PC-3 (cell line): ENCODE results near the gene CAPG.

Source experiments
- EZH2 ChIP-seq: fragments of 300-600 bp; sonication (generic); IDR thresholded peaks from one replicate; pipeline ENCODE4 v1.6.1; 2017; ENCODE audit warnings: antibody characterized with exemption, mild to moderate bottlenecking, low read length; ENCODE audit not compliant: unreplicated experiment
- EZH2phosphoT487 ChIP-seq: fragments of 300-600 bp; sonication (generic); IDR thresholded peaks from 2 replicates; pipeline ENCODE4 v1.6.1; 2018; ENCODE audit warnings: mild to moderate bottlenecking, antibody characterized with exemption, low read length, borderline replicate concordance
- TF ChIP-seq, protein P1 (sequence below): fragments of 300-600 bp; sonication (generic); conservative IDR thresholded peaks from 2 replicates; pipeline ENCODE4 v1.5.1; 2017; ENCODE audit warnings: antibody characterized with exemption, low read depth, mild to moderate bottlenecking, low read length

DNA sequence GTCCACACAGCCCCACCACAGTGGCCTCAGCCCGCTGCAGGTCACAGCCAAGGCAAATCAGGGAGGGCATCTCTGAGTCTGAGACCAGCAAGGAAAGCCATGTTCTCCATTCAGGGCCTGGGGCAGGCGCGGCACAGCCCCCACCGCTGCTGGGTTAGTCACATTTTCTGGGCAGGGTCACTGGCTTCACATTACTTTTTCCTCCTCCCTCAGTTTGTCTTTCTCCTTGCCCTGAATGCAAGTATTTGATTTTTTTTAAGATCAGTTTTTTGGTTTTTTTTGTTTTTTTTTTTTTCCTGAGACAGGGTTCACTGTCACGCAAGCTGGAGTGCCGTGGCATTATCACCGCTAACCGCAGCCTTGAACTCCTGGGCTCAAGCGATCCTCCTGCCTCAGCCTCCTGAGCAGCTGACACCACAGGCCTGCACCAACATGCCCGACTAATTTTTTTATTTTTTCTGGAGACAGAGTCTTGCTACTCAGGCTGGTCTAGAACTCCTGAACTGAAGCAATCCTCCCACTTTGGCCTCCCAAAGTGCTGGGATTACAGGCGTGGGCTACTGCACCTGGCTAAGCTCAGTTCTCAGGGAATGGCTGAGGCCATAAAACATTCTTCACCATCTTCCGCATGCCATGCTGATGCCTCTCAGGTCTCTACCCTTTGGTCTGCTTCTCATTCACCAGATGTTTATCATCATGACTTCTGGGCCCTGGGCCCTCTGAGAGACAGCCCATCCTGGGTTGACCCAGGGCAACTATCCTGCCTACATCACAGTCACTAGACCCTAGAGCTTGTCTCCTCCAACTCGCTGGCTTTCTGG, 628 bp upstream of the CAPG start:
- TF ChIP-seq EZH2, result no peak
- TF ChIP-seq, protein P1, sequence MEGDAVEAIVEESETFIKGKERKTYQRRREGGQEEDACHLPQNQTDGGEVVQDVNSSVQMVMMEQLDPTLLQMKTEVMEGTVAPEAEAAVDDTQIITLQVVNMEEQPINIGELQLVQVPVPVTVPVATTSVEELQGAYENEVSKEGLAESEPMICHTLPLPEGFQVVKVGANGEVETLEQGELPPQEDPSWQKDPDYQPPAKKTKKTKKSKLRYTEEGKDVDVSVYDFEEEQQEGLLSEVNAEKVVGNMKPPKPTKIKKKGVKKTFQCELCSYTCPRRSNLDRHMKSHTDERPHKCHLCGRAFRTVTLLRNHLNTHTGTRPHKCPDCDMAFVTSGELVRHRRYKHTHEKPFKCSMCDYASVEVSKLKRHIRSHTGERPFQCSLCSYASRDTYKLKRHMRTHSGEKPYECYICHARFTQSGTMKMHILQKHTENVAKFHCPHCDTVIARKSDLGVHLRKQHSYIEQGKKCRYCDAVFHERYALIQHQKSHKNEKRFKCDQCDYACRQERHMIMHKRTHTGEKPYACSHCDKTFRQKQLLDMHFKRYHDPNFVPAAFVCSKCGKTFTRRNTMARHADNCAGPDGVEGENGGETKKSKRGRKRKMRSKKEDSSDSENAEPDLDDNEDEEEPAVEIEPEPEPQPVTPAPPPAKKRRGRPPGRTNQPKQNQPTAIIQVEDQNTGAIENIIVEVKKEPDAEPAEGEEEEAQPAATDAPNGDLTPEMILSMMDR, result no peak
- TF ChIP-seq EZH2phosphoT487, result no peak
